LHCN-M2 (cell line): Measurements from ENCODE around the gene PLCXD1. TPM values are rescaled to one million over a fixed set of nuclear protein-coding genes. Genes with fewer than 3 reads are reported as not detected.

Experiments
- DNase-seq: peaks from one replicate; pipeline ENCODE4 v3.0.0-alpha.2; 2012; ENCODE audit warnings: low read depth
- total RNA-seq: library from RNA; depleted of rRNA; stranded (reverse); fragments of >200 nt; gene quantifications from 2 replicates; pipeline ENCODE4 v1.2.3, GENCODE V29; 2014

PLCXD1 gene
- total RNA-seq, 1 experiment from 2014 or later: 14.0 TPM

- DNase-seq: no peak
Measured at GRCh38 chrX:333611-334311, 52.6 kb downstream of the PLCXD1 start.

GRCh38 chrX:334331-334891 is 53.2 kb downstream of the PLCXD1 start:
- no peak for DNase-seq

GRCh38 chrX:334971-335757 is 54.0 kb downstream of the PLCXD1 start:
- no peak for DNase-seq

GRCh38 chrX:335758-336155 is 54.6 kb downstream of the PLCXD1 start:
- no peak for DNase-seq

- DNase-seq: no peak
Measured at GRCh38 chrX:336227-336626, 55.0 kb downstream of the PLCXD1 start.

- DNase-seq: no peak
Measured at GRCh38 chrX:337331-337831, 56.2 kb downstream of the PLCXD1 start.

GRCh38 chrX:338281-338835 is 57.2 kb downstream of the PLCXD1 start:
- DNase-seq: no peak

- DNase-seq: no peak
Measured at GRCh38 chrX:338836-339400, 57.7 kb downstream of the PLCXD1 start.

- no peak for DNase-seq
Measured at GRCh38 chrX:340121-340520, 58.9 kb downstream of the PLCXD1 start.

- DNase-seq: no peak
Measured at GRCh38 chrX:340641-341423, 59.7 kb downstream of the PLCXD1 start.

GRCh38 chrX:341541-342101 is 60.4 kb downstream of the PLCXD1 start:
- no peak for DNase-seq

GRCh38 chrX:344371-344901 is 63.3 kb downstream of the PLCXD1 start:
- DNase-seq: no peak

GRCh38 chrX:345020-345925 is 64.1 kb downstream of the PLCXD1 start:
- no peak for DNase-seq

GRCh38 chrX:346034-346813 is 65.0 kb downstream of the PLCXD1 start:
- DNase-seq: no peak

GRCh38 chrX:347351-348117 is 66.4 kb downstream of the PLCXD1 start:
- no peak for DNase-seq

GRCh38 chrX:348461-349117 is 67.4 kb downstream of the PLCXD1 start:
- no peak for DNase-seq

GRCh38 chrX:349196-349595 is 68.0 kb downstream of the PLCXD1 start:
- no peak for DNase-seq
